HepG2 (cell line): ENCODE measurements around the gene SYVN1. TPM values are rescaled to one million over a fixed set of nuclear protein-coding genes. Genes with fewer than 3 reads are reported as not detected.

Source experiments
- ASH2L ChIP-seq: fragments of 300-600, 200-600 bp; sonication (generic); IDR thresholded peaks from 2 replicates; pipeline ENCODE4 v1.7.0; 2017; ENCODE audit warnings: low read depth, mild to moderate bottlenecking, moderate library complexity, mixed read lengths, low read length; ENCODE audit not compliant: insufficient read length
- DMTF1 ChIP-seq: sonication (generic); formaldehyde crosslinking; IDR thresholded peaks from 2 replicates; pipeline ENCODE4 v1.4.0; 2020; ENCODE audit warnings: mild to moderate bottlenecking, missing genetic modification reagents
- ELF1 ChIP-seq: sonication (generic); formaldehyde crosslinking; IDR thresholded peaks from 2 replicates; pipeline ENCODE4 v1.4.0; 2020; ENCODE audit warnings: missing genetic modification reagents
- HCFC1 ChIP-seq: fragments of 150-350 bp; IDR thresholded peaks from 2 replicates; pipeline ENCODE4 v1.6.1; 2014; ENCODE audit warnings: low read depth, low read length
- KLF6 ChIP-seq: IDR thresholded peaks from 2 replicates; pipeline ENCODE4 v1.8.0; 2016; ENCODE audit warnings: missing biosample characterization, missing genetic modification reagents
- PAF1 ChIP-seq: IDR thresholded peaks from 2 replicates; pipeline ENCODE4 v1.6.1; 2016; ENCODE audit warnings: missing genetic modification reagents, missing compliant biosample characterization
- PRDM15 ChIP-seq: sonication (generic); formaldehyde crosslinking; IDR thresholded peaks from 2 replicates; pipeline ENCODE4 v1.4.0; 2020; ENCODE audit warnings: missing genetic modification reagents
- SALL2 ChIP-seq: sonication (generic); formaldehyde crosslinking; IDR thresholded peaks from 2 replicates; pipeline ENCODE4 v1.8.1; 2023; ENCODE audit warnings: mild to moderate bottlenecking, missing genetic modification reagents, inconsistent platforms
- SCMH1 ChIP-seq: sonication (generic); formaldehyde crosslinking; IDR thresholded peaks from 2 replicates; pipeline ENCODE4 v1.9.0; 2021; ENCODE audit warnings: missing genetic modification reagents, mild to moderate bottlenecking, borderline replicate concordance
- SMAD1 ChIP-seq: sonication (generic); formaldehyde crosslinking; IDR thresholded peaks from 2 replicates; pipeline ENCODE4 v1.4.0; 2020; ENCODE audit warnings: missing genetic modification reagents, low read depth, mild to moderate bottlenecking, borderline replicate concordance
- TCF12 ChIP-seq, 2 experiments: fragments of 450-650 bp in 1 of 2; sonication (generic) in 1 of 2; formaldehyde crosslinking in 1 of 2; IDR thresholded peaks; 2 replicates each; pipeline versions ENCODE4 v1.6.1 to v1.8.0; 2017 to 2022; ENCODE audit warnings: antibody characterized with exemption in 1 of 2, mild to moderate bottlenecking in 1 of 2, missing genetic modification reagents in 1 of 2, moderate library complexity in 1 of 2
- ZNF143 ChIP-seq: sonication (generic); formaldehyde crosslinking; IDR thresholded peaks from 2 replicates; pipeline ENCODE4 v1.4.0; 2020; ENCODE audit warnings: missing genetic modification reagents
- ZNF430 ChIP-seq: sonication (generic); formaldehyde crosslinking; IDR thresholded peaks from 2 replicates; pipeline ENCODE4 v1.9.0; 2021; ENCODE audit warnings: mild to moderate bottlenecking, missing genetic modification reagents
- ZNF550 ChIP-seq: sonication (generic); formaldehyde crosslinking; IDR thresholded peaks from 2 replicates; pipeline ENCODE4 v1.4.0; 2020; ENCODE audit warnings: mild to moderate bottlenecking, missing genetic modification reagents, borderline replicate concordance
- ZNF562 ChIP-seq: sonication (generic); formaldehyde crosslinking; IDR thresholded peaks from 2 replicates; pipeline ENCODE4 v1.8.0; 2022; ENCODE audit warnings: missing genetic modification reagents, borderline replicate concordance
- ZNF652 ChIP-seq: IDR thresholded peaks from 2 replicates; pipeline ENCODE4 v1.6.1; 2016; ENCODE audit warnings: low read depth, borderline replicate concordance
- polyA plus RNA-seq, 8 experiments: library from polyadenylated mRNA; depleted of rRNA in 3 of 8; stranded (reverse) in 7 of 8; unstranded in 1 of 8; fragments of >200 nt; fragmentation: Illumina TruSeq in 4 of 8; extraction: Trizol in 4 of 8; gene quantifications; 2 replicates each; pipeline versions ENCODE4 v1.2.1 to v1.2.3, GENCODE V29; 2011 to 2016; ENCODE audit warnings: low read depth in 4 of 8, missing spikeins in 1 of 8, mixed read lengths in 1 of 8; ENCODE audit not compliant: insufficient read depth in 1 of 8
- total RNA-seq, 5 experiments: library from RNA; depleted of rRNA; stranded (reverse); fragments of >200 nt; fragmentation: Illumina TruSeq; extraction: Trizol; gene quantifications; 2 replicates each; pipeline ENCODE4 v1.2.3, GENCODE V29; 2016; ENCODE audit warnings: low read depth in 1 of 5
- TF ChIP-seq, protein P1 (sequence below): sonication (generic); formaldehyde crosslinking; IDR thresholded peaks from 2 replicates; pipeline ENCODE4 v1.4.0; 2020; ENCODE audit warnings: missing genetic modification reagents
- TF ChIP-seq, protein P2 (sequence below): sonication (generic); formaldehyde crosslinking; conservative IDR thresholded peaks from 2 replicates; pipeline ENCODE4 v1.4.0; 2020; ENCODE audit warnings: missing genetic modification reagents

Gene SYVN1
- total and polyA plus RNA-seq, 2 of the 13 experiments (the other 11 are each of a cell fraction or from before 2014, with no cell fraction given), result 10.3 to 22.5 TPM

GRCh38 chr11:65083834-65084597 is 50.3 kb downstream of the SYVN1 start, which contains the start of the genes CDCA5 and ZFPL1 (continued):
- TF ChIP-seq PRDM15 (CRISPR knock-in tag) (0 out of 2 replicates have a peak, but pooled peaks have one; percentile 5), ASH2L (peak; percentile 86), ZNF550 (CRISPR knock-in tag) (0 out of 2 replicates have a peak, but pooled peaks have one; percentile 52), PAF1 (CRISPR knock-in tag) (no peak), ZNF430 (CRISPR knock-in tag) (peak; percentile 64; the same call in 1 of the 2 replicates), DMTF1 (CRISPR knock-in tag) (no peak), ZNF652 (no peak), KLF6 (CRISPR knock-in tag) (no peak), ZNF143 (CRISPR knock-in tag) (peak; percentile 57; the same call in 1 of the 2 replicates), ELF1 (CRISPR knock-in tag) (peak; percentile 100), HCFC1 (peak; percentile 78), SALL2 (CRISPR knock-in tag) (no peak), SMAD1 (CRISPR knock-in tag) (peak; percentile 93; the same call in 1 of the 2 replicates), SCMH1 (no peak), TCF12 (IDR thresholded peaks at IDR 0.05) (no peak), TCF12 (CRISPR knock-in tag; IDR thresholded peaks at IDR 0.05) (no peak), ZNF562 (CRISPR knock-in tag) (0 out of 2 replicates have a peak, but pooled peaks have one; percentile 31)
- TF ChIP-seq, protein P1, sequence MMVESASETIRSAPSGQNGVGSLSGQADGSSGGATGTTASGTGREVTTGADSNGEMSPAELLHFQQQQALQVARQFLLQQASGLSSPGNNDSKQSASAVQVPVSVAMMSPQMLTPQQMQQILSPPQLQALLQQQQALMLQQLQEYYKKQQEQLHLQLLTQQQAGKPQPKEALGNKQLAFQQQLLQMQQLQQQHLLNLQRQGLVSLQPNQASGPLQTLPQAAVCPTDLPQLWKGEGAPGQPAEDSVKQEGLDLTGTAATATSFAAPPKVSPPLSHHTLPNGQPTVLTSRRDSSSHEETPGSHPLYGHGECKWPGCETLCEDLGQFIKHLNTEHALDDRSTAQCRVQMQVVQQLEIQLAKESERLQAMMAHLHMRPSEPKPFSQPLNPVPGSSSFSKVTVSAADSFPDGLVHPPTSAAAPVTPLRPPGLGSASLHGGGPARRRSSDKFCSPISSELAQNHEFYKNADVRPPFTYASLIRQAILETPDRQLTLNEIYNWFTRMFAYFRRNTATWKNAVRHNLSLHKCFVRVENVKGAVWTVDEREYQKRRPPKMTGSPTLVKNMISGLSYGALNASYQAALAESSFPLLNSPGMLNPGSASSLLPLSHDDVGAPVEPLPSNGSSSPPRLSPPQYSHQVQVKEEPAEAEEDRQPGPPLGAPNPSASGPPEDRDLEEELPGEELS (CRISPR knock-in tag), result peak; percentile 41; the same call in 1 of the 2 replicates
- TF ChIP-seq, protein P2, sequence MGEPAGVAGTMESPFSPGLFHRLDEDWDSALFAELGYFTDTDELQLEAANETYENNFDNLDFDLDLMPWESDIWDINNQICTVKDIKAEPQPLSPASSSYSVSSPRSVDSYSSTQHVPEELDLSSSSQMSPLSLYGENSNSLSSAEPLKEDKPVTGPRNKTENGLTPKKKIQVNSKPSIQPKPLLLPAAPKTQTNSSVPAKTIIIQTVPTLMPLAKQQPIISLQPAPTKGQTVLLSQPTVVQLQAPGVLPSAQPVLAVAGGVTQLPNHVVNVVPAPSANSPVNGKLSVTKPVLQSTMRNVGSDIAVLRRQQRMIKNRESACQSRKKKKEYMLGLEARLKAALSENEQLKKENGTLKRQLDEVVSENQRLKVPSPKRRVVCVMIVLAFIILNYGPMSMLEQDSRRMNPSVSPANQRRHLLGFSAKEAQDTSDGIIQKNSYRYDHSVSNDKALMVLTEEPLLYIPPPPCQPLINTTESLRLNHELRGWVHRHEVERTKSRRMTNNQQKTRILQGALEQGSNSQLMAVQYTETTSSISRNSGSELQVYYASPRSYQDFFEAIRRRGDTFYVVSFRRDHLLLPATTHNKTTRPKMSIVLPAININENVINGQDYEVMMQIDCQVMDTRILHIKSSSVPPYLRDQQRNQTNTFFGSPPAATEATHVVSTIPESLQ (CRISPR knock-in tag), result peak; percentile 36; the same call in 1 of the 2 replicates
